ENCODE results near the gene OOSP3. TPM values are rescaled to one million over a fixed set of nuclear protein-coding genes. Genes with fewer than 3 reads are reported as not detected.
"Not testable (repeated sequence)": the region's sequence is repeated elsewhere in the genome, so short reads cannot be mapped to it uniquely, and the experiment has no call there.

Gene OOSP3
- total and polyA plus RNA-seq, 2 donors (not counting 3 experiments of a cell fraction or from before 2014, with no cell fraction given): not detected

GRCh38 chr11:59849129-59849528 is 29.5 kb upstream of the OOSP3 start:
- no peak for FAIRE-seq
- Histone ChIP-seq H4K20me1 (replicated peaks; ENCODE audit: control insufficient read depth, extremely low read depth, insufficient read depth, low read length) (no peaks in the 10 kb centered on the region), H3K9ac (replicated peaks; ENCODE audit: extremely low read depth, insufficient read depth, low read length) (no peak overlapping the region), H3K4me2 (ENCODE audit: insufficient read depth, low read length) (no peak overlapping the region), H3K27ac (ENCODE audit: insufficient read depth, low read depth, low read length) (no peak overlapping the region), H3K27me3 (ENCODE audit: control insufficient read depth in 2 of 2, insufficient read depth in 2 of 2, low read length in 2 of 2) (no peaks in the 10 kb centered on the region), H3K36me3 (ENCODE audit: control insufficient read depth in 2 of 2, extremely low read depth in 1 of 2, insufficient read depth in 2 of 2, low read length in 2 of 2) (no peaks in the 10 kb centered on the region), H3K4me3 (replicated peaks in 1 of 3; ENCODE audit: insufficient read depth in 1 of 3, low read depth in 1 of 3, low read length in 3 of 3) (no peak overlapping the region), H3K9me3 (replicated peaks; ENCODE audit: control insufficient read depth, insufficient read depth, low read length) (no peaks in the 10 kb centered on the region), H2AFZ (ENCODE audit: low read depth, low read length) (no peak overlapping the region), H3K4me1 (ENCODE audit: control insufficient read depth, extremely low read depth, insufficient read depth, low read length) (no peaks in the 10 kb centered on the region), H3K79me2 (ENCODE audit: control insufficient read depth, insufficient read depth, low read length) (no peaks in the 10 kb centered on the region), H3K9me1 (replicated peaks; ENCODE audit: control insufficient read depth, extremely low read depth, insufficient read depth, low read length) (no peaks in the 10 kb centered on the region)
- intact Hi-C loops (cut with micrococcal nuclease): no loop called here
- ChIA-PET POLR2A (no interaction called here), CTCF (interaction anchor here (2.9 kb wide), 1 partner anchor 70 kb away, joined by 11 read pairs; no protein-coding TSS in a partner anchor)
- BruUV-seq (replicated peaks): no TSS peak
- TF ChIP-seq CTCF (IDR thresholded peaks at IDR 0.05; ENCODE audit: extremely low read depth in 1 of 2, insufficient read depth in 1 of 2, low read depth in 1 of 2, low read length in 2 of 2) (no peak), GATA2 (IDR thresholded peaks at IDR 0.05; ENCODE audit: insufficient read depth, insufficient read length, low read depth, low read length) (no peak), MAX (IDR thresholded peaks at IDR 0.05; ENCODE audit: insufficient read depth, insufficient read length) (no peak), FOS (IDR thresholded peaks at IDR 0.05; ENCODE audit: borderline replicate concordance, insufficient read depth, low read length) (no peak), MYC (IDR thresholded peaks at IDR 0.05; ENCODE audit: low read depth, low read length) (no peak)
- dilution Hi-C loops (cut with MboI; ENCODE audit: extremely low pct_ligation_motif_present, low sequenced_read_pairs): no loop called here
- DNase-seq (ENCODE audit: low read depth, low spot score): peak; percentile 31

GRCh38 chr11:59849551-59849950 is 29.0 kb upstream of the OOSP3 start:
- H3K27ac ChIP-seq (ENCODE audit: insufficient read depth, low read depth, low read length); H3K4me2 ChIP-seq (ENCODE audit: insufficient read depth, low read length); H3K9me1 ChIP-seq (replicated peaks; ENCODE audit: control insufficient read depth, extremely low read depth, insufficient read depth, low read length); BruUV-seq (replicated peaks); H3K9ac ChIP-seq (replicated peaks; ENCODE audit: extremely low read depth, insufficient read depth, low read length); H2AFZ ChIP-seq (ENCODE audit: low read depth, low read length); DNase-seq (ENCODE audit: low read depth, low spot score); H3K36me3 ChIP-seq (ENCODE audit: control insufficient read depth in 2 of 2, extremely low read depth in 1 of 2, insufficient read depth in 2 of 2, low read length in 2 of 2); POLR2A ChIA-PET; intact Hi-C loops (cut with micrococcal nuclease); H3K9me3 ChIP-seq (replicated peaks; ENCODE audit: control insufficient read depth, insufficient read depth, low read length); H3K27me3 ChIP-seq (ENCODE audit: control insufficient read depth in 2 of 2, insufficient read depth in 2 of 2, low read length in 2 of 2); H3K79me2 ChIP-seq (ENCODE audit: control insufficient read depth, insufficient read depth, low read length); H3K4me3 ChIP-seq (replicated peaks in 1 of 3; ENCODE audit: insufficient read depth in 1 of 3, low read depth in 1 of 3, low read length in 3 of 3); H3K4me1 ChIP-seq (ENCODE audit: control insufficient read depth, extremely low read depth, insufficient read depth, low read length); FAIRE-seq; H4K20me1 ChIP-seq (replicated peaks; ENCODE audit: control insufficient read depth, extremely low read depth, insufficient read depth, low read length); dilution Hi-C loops (cut with MboI; ENCODE audit: extremely low pct_ligation_motif_present, low sequenced_read_pairs): not testable (repeated sequence)
- CTCF ChIA-PET: interaction anchor here (2.9 kb wide), 1 partner anchor 70 kb away, joined by 11 read pairs; no protein-coding TSS in a partner anchor

- not testable (repeated sequence) for FAIRE-seq
Observed at GRCh38 chr11:59851416-59851815, 27.2 kb upstream of the OOSP3 start.

More at GRCh38 chr11:59851416-59851815, 27.2 kb upstream of the OOSP3 start:
- H3K27me3 ChIP-seq (ENCODE audit: control insufficient read depth in 2 of 2, insufficient read depth in 2 of 2, low read length in 2 of 2); H3K79me2 ChIP-seq (ENCODE audit: control insufficient read depth, insufficient read depth, low read length); H3K9me1 ChIP-seq (replicated peaks; ENCODE audit: control insufficient read depth, extremely low read depth, insufficient read depth, low read length); H3K9me3 ChIP-seq (replicated peaks; ENCODE audit: control insufficient read depth, insufficient read depth, low read length); H4K20me1 ChIP-seq (replicated peaks; ENCODE audit: control insufficient read depth, extremely low read depth, insufficient read depth, low read length); CTCF ChIA-PET; DNase-seq (ENCODE audit: low read depth, low spot score); dilution Hi-C loops (cut with MboI; ENCODE audit: extremely low pct_ligation_motif_present, low sequenced_read_pairs); H3K4me3 ChIP-seq (replicated peaks in 1 of 3; ENCODE audit: insufficient read depth in 1 of 3, low read depth in 1 of 3, low read length in 3 of 3); H3K4me1 ChIP-seq (ENCODE audit: control insufficient read depth, extremely low read depth, insufficient read depth, low read length); H3K4me2 ChIP-seq (ENCODE audit: insufficient read depth, low read length); H3K9ac ChIP-seq (replicated peaks; ENCODE audit: extremely low read depth, insufficient read depth, low read length); POLR2A ChIA-PET; H2AFZ ChIP-seq (ENCODE audit: low read depth, low read length); H3K36me3 ChIP-seq (ENCODE audit: control insufficient read depth in 2 of 2, extremely low read depth in 1 of 2, insufficient read depth in 2 of 2, low read length in 2 of 2); intact Hi-C loops (cut with micrococcal nuclease); H3K27ac ChIP-seq (ENCODE audit: insufficient read depth, low read depth, low read length); BruUV-seq (replicated peaks): not testable (repeated sequence)

All from endothelial cell of umbilical vein (primary cell).